ENCODE measurements around the gene C9orf153.

Gene C9orf153

DNA sequence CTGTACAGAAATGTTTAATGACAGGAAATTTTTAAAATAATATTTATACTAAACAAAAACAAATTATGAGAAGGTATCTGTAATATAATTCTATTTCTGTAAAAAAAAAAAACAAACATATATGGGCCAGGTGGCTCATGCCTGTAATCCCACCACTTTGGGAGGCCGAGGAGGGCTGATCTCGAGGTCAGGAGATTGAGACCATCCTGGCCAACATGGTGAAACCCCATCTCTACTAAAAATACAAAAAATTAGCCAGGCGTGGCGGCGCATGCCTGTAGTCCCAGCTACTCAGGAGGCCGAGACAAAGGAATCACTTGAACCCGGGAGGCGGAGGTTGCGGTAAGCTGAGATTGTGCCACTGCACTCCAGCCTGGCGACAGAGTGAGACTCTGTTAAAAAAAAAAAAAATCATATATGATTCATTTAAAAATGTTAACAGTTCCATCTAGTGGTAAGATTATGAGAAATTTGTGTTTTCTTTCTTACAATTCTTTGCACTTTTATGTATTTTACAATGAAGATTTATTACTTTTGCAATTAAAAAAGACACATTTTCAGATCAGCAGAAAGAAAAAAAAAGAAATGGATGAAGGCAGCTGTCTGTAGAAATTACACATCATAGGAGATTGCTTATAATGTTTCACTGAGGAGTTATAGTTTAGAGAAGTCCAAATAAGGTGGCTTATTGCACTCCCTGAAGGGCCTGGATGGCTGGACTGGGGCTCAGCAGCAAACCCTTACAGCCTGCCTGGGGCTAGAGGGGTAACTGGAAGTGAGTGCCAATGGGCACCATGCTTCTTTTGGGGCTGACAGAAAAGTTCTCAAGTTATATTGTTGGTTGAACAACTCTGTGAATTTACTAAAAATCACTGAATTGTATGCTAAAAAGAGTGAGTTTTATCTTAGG, 20.3 kb downstream of the C9orf153 start:
- TF ChIP-seq EZH2 (IDR thresholded peaks at IDR 0.05) (no peak), POLR2AphosphoS5 (IDR thresholded peaks at IDR 0.05; ENCODE audit: borderline replicate concordance, low read depth, low read length) (no peak), FOXP2 (optimal IDR thresholded peaks at IDR 0.05; ENCODE audit: control extremely low read depth, extremely low read length, insufficient read depth) (no peak)
- Histone ChIP-seq H3K36me3 (ENCODE audit: insufficient read depth, low read length) (no peaks in the 10 kb centered on the region), H3K9me3 (ENCODE audit: low read depth, low read length) (no peaks in the 10 kb centered on the region), H3K4me3 (no peak overlapping the region), H3K27ac (no peak overlapping the region), H3K9ac (ENCODE audit: insufficient read length) (no peak overlapping the region)
- DNase-seq (ENCODE audit: low read depth, low spot score), result no peak

GRCh38 chr9:86230858-86231257, 28.6 kb downstream of the C9orf153 start:
- DNase-seq (ENCODE audit: low read depth, low spot score), result no peak
- TF ChIP-seq POLR2AphosphoS5 (IDR thresholded peaks at IDR 0.05; ENCODE audit: borderline replicate concordance, low read depth, low read length), result no peak
- TF ChIP-seq EZH2 (IDR thresholded peaks at IDR 0.05), result no peak
- no peak overlapping the region for H3K9ac ChIP-seq (ENCODE audit: insufficient read length)

DNA sequence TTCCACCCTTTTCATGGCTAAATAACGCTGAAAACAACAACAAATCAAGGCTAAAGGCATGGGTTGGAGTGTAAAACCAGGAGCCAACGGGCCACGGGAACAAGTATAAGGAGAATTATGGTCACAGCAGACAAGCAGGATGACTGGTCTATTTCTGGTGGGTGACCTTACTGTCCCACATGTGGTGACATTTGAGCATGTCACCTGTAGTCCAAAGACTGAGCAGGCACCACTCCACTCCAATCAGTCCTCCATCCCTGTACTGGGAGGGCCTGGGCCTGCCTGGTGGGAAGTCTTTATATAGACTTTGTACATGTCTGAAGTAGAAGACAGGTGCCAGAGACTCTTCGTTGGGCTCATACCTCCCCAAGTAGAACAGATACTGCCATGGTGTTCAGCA, 36.8 kb downstream of the C9orf153 start:
- TF ChIP-seq FOXP2 (optimal IDR thresholded peaks at IDR 0.05; ENCODE audit: control extremely low read depth, extremely low read length, insufficient read depth) (no peak), POLR2AphosphoS5 (IDR thresholded peaks at IDR 0.05; ENCODE audit: borderline replicate concordance, low read depth, low read length) (no peak), EZH2 (IDR thresholded peaks at IDR 0.05) (no peak)
- Histone ChIP-seq H3K9me3 (ENCODE audit: low read depth, low read length) (no peaks in the 10 kb centered on the region), H3K9ac (ENCODE audit: insufficient read length) (no peak overlapping the region), H3K4me3 (no peak overlapping the region), H3K27ac (no peak overlapping the region), H3K36me3 (ENCODE audit: insufficient read depth, low read length) (no peaks in the 10 kb centered on the region)
- no peak for DNase-seq (ENCODE audit: low read depth, low spot score)

More at GRCh38 chr9:86230858-86231257, 28.6 kb downstream of the C9orf153 start:
- Histone ChIP-seq H3K36me3 (ENCODE audit: insufficient read depth, low read length) (no peaks in the 10 kb centered on the region), H3K9me3 (ENCODE audit: low read depth, low read length) (no peaks in the 10 kb centered on the region), H3K4me3 (no peak overlapping the region), H3K27ac (no peak overlapping the region)

DNA sequence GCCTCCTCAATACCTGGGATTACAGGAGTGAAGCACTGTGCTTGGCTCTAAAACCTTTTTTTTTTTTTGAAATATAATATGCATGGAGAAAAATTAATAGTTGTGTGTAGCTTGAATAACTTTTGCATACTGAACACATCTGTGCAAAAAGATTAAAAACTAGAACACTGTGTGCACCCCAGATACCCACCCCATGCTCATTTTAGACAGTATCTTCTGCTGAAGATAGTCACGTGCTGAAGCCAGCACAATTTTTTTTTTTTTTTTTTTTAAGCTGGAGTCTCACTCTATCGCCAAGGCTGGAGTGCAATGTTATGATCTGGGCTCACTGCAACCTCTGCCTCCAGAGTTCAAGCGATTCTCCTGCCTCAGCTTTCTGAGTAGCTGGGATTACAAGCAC, 39.9 kb downstream of the C9orf153 start:
- no peak overlapping the region for H3K9ac ChIP-seq (ENCODE audit: insufficient read length)
- no peak overlapping the region for H3K4me3 ChIP-seq
- TF ChIP-seq POLR2AphosphoS5 (IDR thresholded peaks at IDR 0.05; ENCODE audit: borderline replicate concordance, low read depth, low read length) (no peak), EZH2 (IDR thresholded peaks at IDR 0.05) (no peak), FOXP2 (optimal IDR thresholded peaks at IDR 0.05; ENCODE audit: control extremely low read depth, extremely low read length, insufficient read depth) (no peak)

GRCh38 chr9:86217076-86217755, 42.2 kb downstream of the C9orf153 start:
- no peaks in the 10 kb centered on the region for H3K9me3 ChIP-seq (ENCODE audit: low read depth, low read length)
- DNase-seq (ENCODE audit: low read depth, low spot score), result no peak
- no peak overlapping the region for H3K27ac ChIP-seq
- H3K9ac ChIP-seq (ENCODE audit: insufficient read length), result no peak overlapping the region
- H3K36me3 ChIP-seq (ENCODE audit: insufficient read depth, low read length), result no peaks in the 10 kb centered on the region
- no peak overlapping the region for H3K4me3 ChIP-seq
- TF ChIP-seq FOXP2 (optimal IDR thresholded peaks at IDR 0.05; ENCODE audit: control extremely low read depth, extremely low read length, insufficient read depth), result no peak
- TF ChIP-seq POLR2AphosphoS5 (IDR thresholded peaks at IDR 0.05; ENCODE audit: borderline replicate concordance, low read depth, low read length), result no peak
- no peak for TF ChIP-seq EZH2 (IDR thresholded peaks at IDR 0.05)

More for the DNA sequence above, 39.9 kb downstream of the C9orf153 start:
- Histone ChIP-seq H3K36me3 (ENCODE audit: insufficient read depth, low read length) (no peaks in the 10 kb centered on the region), H3K9me3 (ENCODE audit: low read depth, low read length) (no peaks in the 10 kb centered on the region), H3K27ac (no peak overlapping the region)
- DNase-seq (ENCODE audit: low read depth, low spot score), result no peak

DNA sequence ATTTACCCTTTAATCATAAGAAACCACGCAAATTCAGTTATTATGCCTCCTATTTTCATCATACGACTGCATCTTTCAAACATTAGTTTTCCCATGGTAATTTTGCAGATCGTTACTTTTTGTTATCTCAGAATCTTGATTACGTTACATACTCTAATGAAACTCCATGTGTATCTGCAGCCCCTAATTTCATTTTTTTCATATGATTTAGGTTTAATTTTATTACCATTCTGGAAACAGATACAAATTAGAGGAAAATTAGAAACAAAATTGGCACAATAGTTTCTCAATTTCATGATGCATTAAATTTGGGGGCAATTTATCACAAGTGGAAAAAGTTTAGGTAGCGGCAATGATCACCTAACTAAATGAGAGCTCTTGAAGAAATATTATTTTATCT, 52.3 kb downstream of the C9orf153 start:
- no peak for TF ChIP-seq FOXP2 (optimal IDR thresholded peaks at IDR 0.05; ENCODE audit: control extremely low read depth, extremely low read length, insufficient read depth)
- no peak for TF ChIP-seq EZH2 (IDR thresholded peaks at IDR 0.05)
- TF ChIP-seq POLR2AphosphoS5 (IDR thresholded peaks at IDR 0.05; ENCODE audit: borderline replicate concordance, low read depth, low read length), result no peak
- H3K27ac ChIP-seq, result no peak overlapping the region
- no peaks in the 10 kb centered on the region for H3K9me3 ChIP-seq (ENCODE audit: low read depth, low read length)

GRCh38 chr9:86202338-86202882, 57.0 kb downstream of the C9orf153 start:
- Histone ChIP-seq H3K4me3 (no peak overlapping the region), H3K9me3 (ENCODE audit: low read depth, low read length) (no peaks in the 10 kb centered on the region), H3K36me3 (ENCODE audit: insufficient read depth, low read length) (no peaks in the 10 kb centered on the region), H3K9ac (ENCODE audit: insufficient read length) (no peak overlapping the region), H3K27ac (no peak overlapping the region)
- peak; percentile 62 for DNase-seq (ENCODE audit: low read depth, low spot score)
- TF ChIP-seq EZH2 (IDR thresholded peaks at IDR 0.05), result no peak
- no peak for TF ChIP-seq POLR2AphosphoS5 (IDR thresholded peaks at IDR 0.05; ENCODE audit: borderline replicate concordance, low read depth, low read length)
- TF ChIP-seq FOXP2 (optimal IDR thresholded peaks at IDR 0.05; ENCODE audit: control extremely low read depth, extremely low read length, insufficient read depth), result no peak

More for the DNA sequence above, 52.3 kb downstream of the C9orf153 start:
- DNase-seq (ENCODE audit: low read depth, low spot score), result no peak
- H3K9ac ChIP-seq (ENCODE audit: insufficient read length), result no peak overlapping the region
- H3K36me3 ChIP-seq (ENCODE audit: insufficient read depth, low read length), result no peaks in the 10 kb centered on the region
- no peak overlapping the region for H3K4me3 ChIP-seq
